Mesodermal cell (in vitro differentiated cells): ENCODE measurements around the gene CLMP.
"Not testable (repeated sequence)": the region's sequence is repeated elsewhere in the genome, so short reads cannot be mapped to it uniquely, and the experiment has no call there.

Experiments
- H3K27ac ChIP-seq: 2 replicates; pipeline ENCODE4 v1.7.0; 2013; ENCODE audit warnings: mild to moderate bottlenecking, low read depth, low read length, moderate library complexity; ENCODE audit not compliant: severe bottlenecking
- H3K36me3 ChIP-seq: 2 replicates; pipeline ENCODE4 v1.7.1; 2013; ENCODE audit warnings: mild to moderate bottlenecking, low read length, moderate library complexity; ENCODE audit not compliant: control insufficient read depth, insufficient read depth
- H3K4me1 ChIP-seq: one replicate; pipeline ENCODE4 v1.7.1; 2013; ENCODE audit warnings: mild to moderate bottlenecking, low read length; ENCODE audit not compliant: insufficient read depth, control insufficient read depth, poor library complexity, severe bottlenecking
- H3K4me3 ChIP-seq: 2 replicates; pipeline ENCODE4 v1.7.0; 2013; ENCODE audit warnings: low read length, control low read depth, mild to moderate bottlenecking; ENCODE audit not compliant: insufficient read depth, poor library complexity, severe bottlenecking; ENCODE audit errors: extremely low read depth
- H3K9me3 ChIP-seq: 2 replicates; pipeline ENCODE4 v1.7.1; 2013; ENCODE audit warnings: mild to moderate bottlenecking, low read length, moderate library complexity; ENCODE audit not compliant: control insufficient read depth
- WGBS, 2 experiments: methylation state at CpG; one replicate each; pipeline ENCODE4 v1.1.5; 2013; ENCODE audit warnings: missing lambda C conversion rate in 2 of 2; ENCODE audit not compliant: insufficient coverage in 2 of 2; 5-methylcytosine and 5-hydroxymethylcytosine counted together

Gene CLMP

GRCh38 chr11:123062892-123063825, 131.9 kb downstream of the CLMP start:
- Histone ChIP-seq H3K4me1 (peaks cover 15% of the 10 kb centered on the region), H3K27ac (peak overlapping the region; percentile 100), H3K9me3 (no peaks in the 10 kb centered on the region), H3K36me3 (peaks cover 34% of the 10 kb centered on the region), H3K4me3 (peak overlapping the region; percentile 96)
- WGBS, 2 experiments = 0 to 5% methylated on average over 17 to 32 of the region's 37 CpGs

DNA sequence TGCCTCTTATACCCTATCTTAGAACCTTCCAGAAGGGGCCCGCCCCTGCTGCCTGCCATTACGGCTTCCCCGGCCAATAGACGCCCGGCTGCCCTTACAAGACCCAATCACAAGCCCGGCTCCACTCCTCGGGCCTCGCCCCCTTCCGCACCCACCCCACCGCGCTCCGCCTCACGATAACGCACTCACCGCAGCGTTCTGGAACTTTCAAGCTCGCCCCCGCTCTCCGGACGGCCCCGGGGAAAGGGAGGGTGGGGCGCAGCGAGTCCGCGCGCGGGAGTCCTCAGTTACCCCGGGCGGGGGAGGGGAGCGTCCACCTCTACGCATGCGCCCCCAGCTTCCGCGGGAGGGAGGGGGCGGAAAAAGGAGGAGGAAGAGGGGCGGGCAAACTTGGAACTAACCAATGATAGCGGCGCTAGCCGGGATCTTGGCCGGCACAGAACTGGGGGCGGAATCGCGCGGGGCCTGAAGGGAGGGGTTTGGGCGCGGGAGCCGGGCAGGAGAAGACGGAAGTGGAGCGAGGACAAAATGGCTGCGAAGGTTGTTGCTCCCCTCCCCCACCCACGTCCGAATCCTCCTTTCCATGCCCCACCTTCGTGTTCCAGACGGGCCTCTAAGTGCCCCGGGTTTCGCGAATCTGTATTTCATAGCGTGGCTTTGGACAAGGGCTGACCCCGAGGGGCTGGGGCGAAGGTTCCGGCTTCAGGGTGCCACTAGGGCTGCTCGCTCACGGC, 132.7 kb downstream of the CLMP start:
- peak overlapping the region; percentile 100 for H3K27ac ChIP-seq
- peak overlapping the region; percentile 96 for H3K4me3 ChIP-seq
- H3K36me3 ChIP-seq = peaks cover 42% of the 10 kb centered on the region
- WGBS, 2 experiments = 0 to 1% methylated on average over 33 to 37 of the region's 63 CpGs
- H3K4me1 ChIP-seq = peaks cover 18% of the 10 kb centered on the region
- H3K9me3 ChIP-seq = no peaks in the 10 kb centered on the region

DNA sequence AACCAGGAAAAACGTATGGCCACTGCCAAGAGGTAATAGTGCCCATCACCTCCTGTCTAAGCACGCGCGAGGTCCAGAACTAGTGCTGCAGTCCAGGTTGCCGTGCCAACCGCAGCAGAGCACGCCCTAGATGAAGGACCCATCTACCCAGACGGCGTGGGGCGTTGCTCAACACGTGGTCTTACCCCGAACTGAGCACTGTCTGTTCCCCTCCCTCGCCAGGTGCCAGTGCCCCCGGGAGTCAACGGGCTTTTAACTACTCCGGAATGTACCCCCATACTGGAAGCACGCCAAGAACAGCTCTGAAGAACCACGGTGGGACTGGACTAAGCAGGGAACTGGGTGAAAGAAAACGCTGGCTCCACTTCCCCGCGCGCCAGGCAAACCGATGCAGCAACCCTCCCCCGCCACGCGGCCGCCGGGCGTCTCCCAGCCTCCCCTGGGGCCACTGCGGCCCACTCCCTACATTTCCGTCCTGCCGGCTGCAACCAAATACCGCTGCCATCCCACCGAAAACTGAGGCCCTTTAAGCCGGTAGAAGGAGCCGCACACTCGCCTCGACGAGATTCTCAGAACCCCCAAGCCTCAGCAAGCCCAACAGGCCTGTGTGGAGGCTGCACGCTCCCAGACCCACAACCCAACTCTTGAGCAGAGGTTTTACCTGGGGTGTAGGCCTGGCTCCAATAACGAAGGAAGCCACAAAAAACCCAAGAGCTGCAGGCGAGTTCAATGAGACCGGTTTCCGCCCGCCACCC, 133.5 kb downstream of the CLMP start, which contains the start of gene HSPA8:
Gene HSPA8, minus strand, starts transcription at position 734 of the 755 bp plus-strand sequence. CDS start 812 bp downstream, outside the sequence.
- Histone ChIP-seq H3K4me3 (peak within 1 kb of the TSS; percentile 96), H3K9me3 (no peaks in the 10 kb centered on the region), H3K4me1 (peaks cover 18% of the 10 kb centered on the region), H3K36me3 (peaks cover 49% of the 10 kb centered on the region), H3K27ac (peak within 1 kb of the TSS; percentile 100)
- 0 to 1% methylated on average over 38 to 40 of the region's 45 CpGs for WGBS, 2 experiments

- H3K9me3 ChIP-seq = no peaks in the 10 kb centered on the region
- H3K4me1 ChIP-seq = peaks cover 18% of the 10 kb centered on the region
- H3K4me3 ChIP-seq = peak overlapping the region; percentile 96
- H3K36me3 ChIP-seq = peaks cover 60% of the 10 kb centered on the region
- 7% methylated on average over 3 to 7 of the region's 8 CpGs for WGBS, 2 experiments
- H3K27ac ChIP-seq = peak overlapping the region; percentile 41
Measured at GRCh38 chr11:123060277-123061000, 134.6 kb downstream of the CLMP start.

DNA sequence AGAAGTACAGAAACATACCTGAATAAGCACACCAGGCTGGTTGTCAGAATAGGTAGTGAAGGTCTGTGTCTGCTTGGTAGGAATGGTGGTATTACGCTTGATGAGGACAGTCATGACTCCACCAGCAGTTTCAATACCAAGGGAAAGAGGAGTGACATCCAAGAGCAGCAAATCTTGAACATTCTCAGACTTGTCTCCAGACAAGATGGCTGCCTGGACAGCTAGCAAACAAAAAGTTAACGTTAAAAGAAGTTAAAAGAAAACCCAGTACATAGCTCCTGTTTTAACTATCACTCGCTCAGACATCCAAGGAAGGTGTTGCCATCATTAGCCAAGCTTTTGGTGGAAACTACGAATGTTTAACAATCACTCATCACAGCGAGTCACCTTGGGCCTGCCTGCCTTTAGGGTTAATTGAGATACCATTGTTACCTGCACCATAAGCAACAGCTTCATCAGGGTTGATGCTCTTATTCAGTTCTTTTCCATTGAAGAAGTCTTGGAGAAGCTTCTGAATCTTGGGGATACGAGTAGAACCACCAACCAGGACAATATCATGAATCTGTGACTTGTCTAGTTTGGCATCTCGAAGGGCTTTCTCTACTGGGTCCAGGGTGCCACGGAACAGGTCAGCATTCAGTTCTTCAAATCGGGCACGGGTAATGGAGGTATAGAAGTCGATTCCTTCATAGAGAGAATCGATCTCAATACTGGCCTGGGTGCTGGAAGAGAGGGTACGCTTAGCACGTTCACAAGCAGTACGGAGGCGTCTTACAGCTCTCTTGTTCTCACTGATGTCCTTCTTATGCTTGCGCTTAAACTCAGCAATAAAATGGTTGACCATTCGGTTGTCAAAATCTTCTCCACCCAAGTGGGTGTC, 135.8 kb downstream of the CLMP start:
- WGBS, 2 experiments = 73 to 76% methylated on average over 11 to 16 of the region's 18 CpGs
- Histone ChIP-seq H3K4me1 (peaks cover 18% of the 10 kb centered on the region), H3K4me3 (peak overlapping the region; percentile 96), H3K36me3 (peaks cover 60% of the 10 kb centered on the region)
- not testable (repeated sequence) for H3K9me3 ChIP-seq, H3K27ac ChIP-seq

GRCh38 chr11:123057661-123058305, 137.3 kb downstream of the CLMP start:
- 83 to 96% methylated on average over 2 to 4 of the region's 5 CpGs for WGBS, 2 experiments

GRCh38 chr11:123056835-123057491, 138.1 kb downstream of the CLMP start:
- H3K4me3 ChIP-seq = no peak overlapping the region
- peaks cover 68% of the 10 kb centered on the region for H3K36me3 ChIP-seq
- peaks cover 12% of the 10 kb centered on the region for H3K4me1 ChIP-seq
- no peak overlapping the region for H3K27ac ChIP-seq
- 94 to 100% methylated on average over 2 to 3 of the region's 3 CpGs for WGBS, 2 experiments
- no peaks in the 10 kb centered on the region for H3K9me3 ChIP-seq

More at GRCh38 chr11:123057661-123058305, 137.3 kb downstream of the CLMP start:
- peaks cover 12% of the 10 kb centered on the region for H3K4me1 ChIP-seq
- no peak overlapping the region for H3K4me3 ChIP-seq
- H3K36me3 ChIP-seq = peaks cover 68% of the 10 kb centered on the region
- no peak overlapping the region for H3K27ac ChIP-seq
- H3K9me3 ChIP-seq = no peaks in the 10 kb centered on the region

GRCh38 chr11:123055191-123055901, 139.7 kb downstream of the CLMP start:
- H3K27ac ChIP-seq = peak overlapping the region; percentile 10
- no peak overlapping the region for H3K4me3 ChIP-seq
- 94 to 96% methylated on average over 3 of the region's 6 CpGs for WGBS, 2 experiments
- H3K4me1 ChIP-seq = peaks cover 12% of the 10 kb centered on the region
- peaks cover 56% of the 10 kb centered on the region for H3K36me3 ChIP-seq
- no peaks in the 10 kb centered on the region for H3K9me3 ChIP-seq
